Activated CD8-positive, alpha-beta memory T cell treated with anti-CD3 and anti-CD28 coated beads for 24 hours (primary cell): ENCODE results near the gene GAL3ST3.

Experiments used
- DNase-seq: peaks from one replicate; pipeline ENCODE4 v3.0.0-alpha.2; 2020

Gene GAL3ST3

GRCh38 chr11:66068923-66069714, 20.2 kb upstream of the GAL3ST3 start:
- DNase-seq: peak; percentile 63

GRCh38 chr11:66068154-66068821, 19.3 kb upstream of the GAL3ST3 start:
- peak; percentile 89 for DNase-seq

- peak; percentile 58 for DNase-seq
These were observed 18.7 kb upstream of the GAL3ST3 start for GRCh38 chr11:66067640-66068039.

- DNase-seq: peak; percentile 52
These were observed 17.8 kb upstream of the GAL3ST3 start for GRCh38 chr11:66066751-66067150.

- no peak for DNase-seq
These were observed 15.6 kb upstream of the GAL3ST3 start for GRCh38 chr11:66064571-66064970.

- DNase-seq: no peak
These were observed 14.9 kb upstream of the GAL3ST3 start for GRCh38 chr11:66063900-66064299.

GRCh38 chr11:66062408-66062807, 13.4 kb upstream of the GAL3ST3 start:
- DNase-seq: no peak

GRCh38 chr11:66061268-66061667, 12.3 kb upstream of the GAL3ST3 start:
- no peak for DNase-seq

GRCh38 chr11:66059966-66060680, 11.2 kb upstream of the GAL3ST3 start:
- no peak for DNase-seq

GRCh38 chr11:66056501-66056900, 7.5 kb upstream of the GAL3ST3 start:
- no peak for DNase-seq

GRCh38 chr11:66055021-66055420, 6.1 kb upstream of the GAL3ST3 start:
- no peak for DNase-seq

GRCh38 chr11:66052664-66052982, 3.7 kb upstream of the GAL3ST3 start:
- no peak for DNase-seq

- peak; percentile 96 for DNase-seq
These were observed 3.1 kb upstream of the GAL3ST3 start, which contains the start of gene SF3B2 for GRCh38 chr11:66051766-66052663. SF3B2 (plus strand) TSS chr11:66052364; CDS start chr11:66052385, 21 bp downstream.

- DNase-seq: no peak
These were observed 2.4 kb upstream of the GAL3ST3 start for GRCh38 chr11:66051371-66051765.

- DNase-seq: no peak
These were observed 1.7 kb upstream of the GAL3ST3 start for GRCh38 chr11:66050581-66051231.

GRCh38 chr11:66047541-66048365, 1.2 kb downstream of the GAL3ST3 start:
- DNase-seq: no peak

GRCh38 chr11:66046901-66047300, 2.1 kb downstream of the GAL3ST3 start:
- DNase-seq: no peak

GRCh38 chr11:66045177-66045639, 3.8 kb downstream of the GAL3ST3 start:
- peak; percentile 92 for DNase-seq

- no peak for DNase-seq
These were observed 4.2 kb downstream of the GAL3ST3 start for GRCh38 chr11:66044757-66045156.

- DNase-seq: no peak
These were observed 5.7 kb downstream of the GAL3ST3 start for GRCh38 chr11:66042996-66043906.
